Activated T-helper 1 cell treated with anti-CD3 and anti-CD28 coated beads, Interleukin-12 subunit alpha, Interleukin-12 subunit beta, Interleukin-2, Interleukin-4 antibody, amounts not matched to agents 30 ng/mL and 10 ng/mL and 1 ng/mL, durations not matched to agents 14 hours and 24 hours and 36 hours (primary cell): ENCODE results near the gene ZNF524. TPM values are rescaled to one million over a fixed set of nuclear protein-coding genes. Genes with fewer than 3 reads are reported as not detected.
"Not testable (repeated sequence)": the region's sequence is repeated elsewhere in the genome, so short reads cannot be mapped to it uniquely, and the experiment has no call there.

ENCODE experiments used
- DNase-seq: peaks from one replicate; pipeline ENCODE4 v3.0.0; 2021; ENCODE audit warnings: low spot score
- H3K27ac Mint-ChIP-seq: one replicate; pipeline ENCODE4 v1.8.0; 2021; ENCODE audit warnings: mild to moderate bottlenecking, mixed read lengths
- H3K27me3 Mint-ChIP-seq: one replicate; pipeline ENCODE4 v1.8.0; 2022; ENCODE audit warnings: mild to moderate bottlenecking, moderate library complexity, mixed read lengths; ENCODE audit not compliant: insufficient read depth
- H3K36me3 Mint-ChIP-seq: one replicate; pipeline ENCODE4 v1.8.0; 2021; ENCODE audit warnings: low read depth, mixed read lengths
- H3K4me1 Mint-ChIP-seq: one replicate; pipeline ENCODE4 v1.8.0; 2021; ENCODE audit warnings: low read depth, mixed read lengths
- H3K4me3 Mint-ChIP-seq: one replicate; pipeline ENCODE4 v1.8.0; 2021; ENCODE audit warnings: mild to moderate bottlenecking, moderate library complexity, mixed read lengths
- H3K9me3 Mint-ChIP-seq: one replicate; pipeline ENCODE4 v1.8.0; 2021; ENCODE audit warnings: mixed read lengths
- intact Hi-C: fragments of 100-400 bp; cut with micrococcal nuclease; formaldehyde crosslinking; loops from one replicate; pipeline ENCODE4 v1.15.1; 2024
- total RNA-seq: library from RNA; stranded (reverse); gene quantifications from 2 replicates; pipeline ENCODE4 v1.2.3, GENCODE V29; 2022

ZNF524 gene
- total RNA-seq, 1 donor from 2014 or later = 22.9 TPM

- intact Hi-C loops, DNase-seq, H3K9me3 Mint-ChIP-seq, H3K4me3 Mint-ChIP-seq, H3K27ac Mint-ChIP-seq, H3K27me3 Mint-ChIP-seq, H3K4me1 Mint-ChIP-seq, H3K36me3 Mint-ChIP-seq: not testable (repeated sequence)
Measured at GRCh38 chr19:55573929-55574328, 26.2 kb upstream of the ZNF524 start.

- no peak overlapping the region for H3K27ac Mint-ChIP-seq
- no peaks in the 10 kb centered on the region for H3K27me3 Mint-ChIP-seq
- peak overlapping the region; percentile 45 for H3K4me3 Mint-ChIP-seq
- H3K4me1 Mint-ChIP-seq = peaks cover 15% of the 10 kb centered on the region
- intact Hi-C loops = no loop called here
- no peaks in the 10 kb centered on the region for H3K9me3 Mint-ChIP-seq
- H3K36me3 Mint-ChIP-seq = peaks cover 9% of the 10 kb centered on the region
- no peak for DNase-seq
Measured at GRCh38 chr19:55576746-55577145, 23.3 kb upstream of the ZNF524 start.

GRCh38 chr19:55578031-55578760, 21.9 kb upstream of the ZNF524 start:
- no peak for DNase-seq
- intact Hi-C loops = no loop called here
- H3K4me3 Mint-ChIP-seq = no peak overlapping the region
- H3K27me3 Mint-ChIP-seq = no peaks in the 10 kb centered on the region
- peaks cover 9% of the 10 kb centered on the region for H3K36me3 Mint-ChIP-seq
- H3K4me1 Mint-ChIP-seq = peaks cover 20% of the 10 kb centered on the region
- H3K27ac Mint-ChIP-seq = no peak overlapping the region
- H3K9me3 Mint-ChIP-seq = no peaks in the 10 kb centered on the region

GRCh38 chr19:55578761-55579747, 21.0 kb upstream of the ZNF524 start:
- peak overlapping the region; percentile 83 for H3K27ac Mint-ChIP-seq
- H3K4me3 Mint-ChIP-seq = peak overlapping the region; percentile 91
- H3K27me3 Mint-ChIP-seq = no peaks in the 10 kb centered on the region
- DNase-seq = no peak
- peaks cover 20% of the 10 kb centered on the region for H3K4me1 Mint-ChIP-seq
- intact Hi-C loops = no loop called here
- H3K9me3 Mint-ChIP-seq = no peaks in the 10 kb centered on the region
- H3K36me3 Mint-ChIP-seq = peaks cover 9% of the 10 kb centered on the region

- peak overlapping the region; percentile 83 for H3K27ac Mint-ChIP-seq
- H3K9me3 Mint-ChIP-seq = no peaks in the 10 kb centered on the region
Measured at GRCh38 chr19:55579766-55580621, 20.1 kb upstream of the ZNF524 start.

GRCh38 chr19:55580628-55581144, 19.4 kb upstream of the ZNF524 start, which contains the start of gene ZNF579:
Gene ZNF579 (minus strand): TSS chr19:55580848. CDS start chr19:55579639, 1,209 bp downstream.
- peak; percentile 71 for DNase-seq
- Mint-ChIP-seq H3K27ac (peak within 1 kb of the TSS; percentile 83), H3K27me3 (peaks cover 13% of the 10 kb centered on the region), H3K4me1 (peaks cover 26% of the 10 kb centered on the region), H3K9me3 (no peaks in the 10 kb centered on the region), H3K36me3 (peaks cover 9% of the 10 kb centered on the region), H3K4me3 (peak within 1 kb of the TSS; percentile 91)
- intact Hi-C loops = loop anchor here (1.0 to 5.0 kb wide), 4 partner anchors 19 to 323 kb away; partner anchors contain the start of genes FIZ1, PPP6R1 and ZNF581

More at GRCh38 chr19:55579766-55580621, 20.1 kb upstream of the ZNF524 start:
- H3K36me3 Mint-ChIP-seq = peaks cover 9% of the 10 kb centered on the region
- H3K4me3 Mint-ChIP-seq = peak overlapping the region; percentile 91
- peaks cover 6% of the 10 kb centered on the region for H3K27me3 Mint-ChIP-seq
- H3K4me1 Mint-ChIP-seq = peaks cover 20% of the 10 kb centered on the region
- intact Hi-C loops = loop anchor here (1.0 to 5.0 kb wide), 4 partner anchors 19 to 323 kb away; partner anchors contain the start of genes FIZ1, PPP6R1 and ZNF581
- DNase-seq = no peak

- intact Hi-C loops = loop anchor here (2.0 to 5.0 kb wide), 2 partner anchors 54 to 324 kb away; partner anchors contain the start of gene PPP6R1
- H3K27me3 Mint-ChIP-seq = peaks cover 17% of the 10 kb centered on the region
- peaks cover 9% of the 10 kb centered on the region for H3K36me3 Mint-ChIP-seq
- peaks cover 30% of the 10 kb centered on the region for H3K4me1 Mint-ChIP-seq
- no peak for DNase-seq
- H3K9me3 Mint-ChIP-seq = no peaks in the 10 kb centered on the region
- H3K27ac Mint-ChIP-seq = no peak overlapping the region
- peak overlapping the region; percentile 91 for H3K4me3 Mint-ChIP-seq
Measured at GRCh38 chr19:55581145-55581822, 18.8 kb upstream of the ZNF524 start.

- peaks cover 7% of the 10 kb centered on the region for H3K36me3 Mint-ChIP-seq
- H3K4me1 Mint-ChIP-seq = peaks cover 31% of the 10 kb centered on the region
- intact Hi-C loops = loop anchor here (2.0 to 5.0 kb wide), 2 partner anchors 53 to 325 kb away; partner anchors contain the start of gene PPP6R1
- peak overlapping the region; percentile 91 for H3K4me3 Mint-ChIP-seq
- no peak overlapping the region for H3K27ac Mint-ChIP-seq
- DNase-seq = no peak
- H3K27me3 Mint-ChIP-seq = peaks cover 17% of the 10 kb centered on the region
- no peaks in the 10 kb centered on the region for H3K9me3 Mint-ChIP-seq
Measured at GRCh38 chr19:55581823-55582223, 18.3 kb upstream of the ZNF524 start.

- H3K4me3 Mint-ChIP-seq = peak overlapping the region; percentile 43
- H3K4me1 Mint-ChIP-seq = peaks cover 34% of the 10 kb centered on the region
- intact Hi-C loops = loop anchor here (5.0 kb wide), 1 partner anchor 325 kb away; the partner anchor contains the start of gene PPP6R1
- not testable (repeated sequence) for DNase-seq, H3K36me3 Mint-ChIP-seq, H3K27ac Mint-ChIP-seq, H3K9me3 Mint-ChIP-seq
- peaks cover 21% of the 10 kb centered on the region for H3K27me3 Mint-ChIP-seq
Measured at GRCh38 chr19:55582284-55582683, 17.8 kb upstream of the ZNF524 start.

GRCh38 chr19:55583897-55584296, 16.2 kb upstream of the ZNF524 start:
- not testable (repeated sequence) for H3K9me3 Mint-ChIP-seq, H3K36me3 Mint-ChIP-seq, H3K4me3 Mint-ChIP-seq, H3K27ac Mint-ChIP-seq, DNase-seq
- intact Hi-C loops = loop anchor here (5.0 kb wide), 1 partner anchor 327 kb away; the partner anchor contains the start of gene PPP6R1
- peaks cover 22% of the 10 kb centered on the region for H3K27me3 Mint-ChIP-seq
- peaks cover 37% of the 10 kb centered on the region for H3K4me1 Mint-ChIP-seq

- DNase-seq = no peak
- intact Hi-C loops = loop anchor here (5.0 kb wide), 1 partner anchor 328 kb away; the partner anchor contains the start of gene PPP6R1
Measured at GRCh38 chr19:55584871-55585270, 15.2 kb upstream of the ZNF524 start.

More at GRCh38 chr19:55584871-55585270, 15.2 kb upstream of the ZNF524 start:
- H3K4me1 Mint-ChIP-seq = peaks cover 33% of the 10 kb centered on the region
- H3K27me3 Mint-ChIP-seq = peaks cover 22% of the 10 kb centered on the region
- H3K4me3 Mint-ChIP-seq = no peak overlapping the region
- no peak overlapping the region for H3K27ac Mint-ChIP-seq
- no peaks in the 10 kb centered on the region for H3K9me3 Mint-ChIP-seq
- peaks cover under 1% of the 10 kb centered on the region for H3K36me3 Mint-ChIP-seq
